ENCODE results near the gene NECTIN2.

DNA sequence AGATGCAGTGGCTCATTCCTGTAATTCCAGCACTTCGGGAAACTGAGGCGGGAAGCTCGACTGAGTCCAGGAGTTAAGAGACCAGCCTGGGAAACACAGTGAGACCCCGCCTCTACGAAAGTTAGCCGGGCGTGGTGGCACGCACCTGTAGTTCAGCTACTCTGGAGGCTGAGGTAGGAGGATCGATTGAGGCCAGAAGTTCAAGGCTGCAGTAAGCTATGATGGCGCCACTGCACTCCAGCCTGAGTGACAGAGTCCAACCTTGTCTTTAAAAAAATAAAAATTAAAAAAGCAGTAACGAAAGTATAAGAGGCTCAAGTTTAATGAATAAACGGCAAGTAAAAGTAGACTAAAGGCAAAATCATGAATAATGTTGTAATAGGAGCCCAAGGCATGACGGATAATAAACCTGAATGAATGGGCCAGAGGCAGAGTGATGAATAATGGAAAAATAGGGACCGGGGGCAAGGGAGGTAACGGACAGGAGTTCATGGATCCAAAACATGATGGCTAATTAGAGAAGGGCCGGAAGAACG is 43.8 kb downstream of the NECTIN2 start:
- TF ChIP-seq POLR2AphosphoS5 (IDR thresholded peaks at IDR 0.05; ENCODE audit: borderline replicate concordance, low read depth, low read length) (no peak), EZH2 (IDR thresholded peaks at IDR 0.05) (no peak)

Measured in SK-N-MC (cell line).